Measurements from ENCODE around the gene JPH2.

DNA sequence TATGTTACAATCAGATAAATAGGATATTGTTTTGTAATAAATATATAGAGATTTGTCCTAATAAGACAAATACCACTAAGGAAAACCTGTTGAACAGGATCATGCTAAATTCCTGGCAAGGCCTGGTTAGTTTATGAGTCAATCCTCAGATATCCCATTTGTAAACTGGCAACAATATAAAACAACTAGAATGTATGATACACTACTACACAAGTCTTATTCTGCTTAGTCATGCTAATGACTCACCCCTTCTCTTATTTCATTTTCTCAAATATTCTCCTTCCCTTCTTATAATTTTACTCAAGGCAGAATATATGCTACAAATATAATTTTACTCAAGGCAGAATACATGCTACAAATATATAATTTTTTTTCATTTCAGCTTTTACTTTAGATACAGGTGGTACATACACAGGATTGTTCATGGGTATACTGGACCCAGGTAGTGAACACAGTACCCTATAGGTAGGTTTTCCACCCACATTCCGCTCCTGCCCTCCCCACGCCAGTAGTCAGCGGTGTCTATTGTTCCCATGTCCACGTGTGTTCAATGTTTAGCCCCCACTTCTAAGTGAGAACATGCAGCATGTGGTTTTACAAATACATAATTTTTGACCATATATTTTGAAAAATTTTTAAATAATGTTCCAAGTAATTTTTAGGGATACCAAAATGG, 17.3 kb upstream of the JPH2 start:
- TF ChIP-seq SUZ12 (IDR thresholded peaks at IDR 0.05; ENCODE audit: extremely low read depth, insufficient read depth, insufficient read length): no peak
- no peak for TF ChIP-seq ZNF274 (IDR thresholded peaks at IDR 0.05; ENCODE audit: low read depth, low read length)
- no peak for TF ChIP-seq YY1 (IDR thresholded peaks at IDR 0.05; ENCODE audit: insufficient read depth, insufficient read length)

Data from NT2/D1 (cell line).